Transverse colon (tissue), 4 donors: ENCODE data around the gene CYP17A1.

Experiments used
- CTCF ChIP-seq, 5 experiments: fragments of 200-600 bp in 3 of 5; fragments of 450-650 bp in 2 of 5; sonication (generic) in 3 of 5; IDR thresholded peaks; 1 replicate in 2 of 5; 2 replicates in 3 of 5; pipeline ENCODE4 v1.5.1; 2016 to 2017; ENCODE audit warnings: antibody characterized with exemption in 5 of 5, inconsistent platforms in 3 of 5, mild to moderate bottlenecking in 2 of 5, moderate library complexity in 1 of 5
- POLR2A ChIP-seq: fragments of 450-650 bp; IDR thresholded peaks from one replicate; pipeline ENCODE4 v1.6.1; 2016; ENCODE audit warnings: antibody characterized with exemption, mild to moderate bottlenecking, moderate library complexity
- POLR2AphosphoS5 ChIP-seq, 3 donors: sonication (generic); formaldehyde crosslinking; IDR thresholded peaks; one replicate each; pipeline ENCODE4 v1.6.1; 2016; ENCODE audit warnings: antibody characterized with exemption in 3 of 3

GRCh38 chr10:102783568-102783967 is 53.6 kb downstream of the CYP17A1 start:
- no peak for TF ChIP-seq CTCF (IDR thresholded peaks at IDR 0.05)
- no peak for TF ChIP-seq POLR2A
- TF ChIP-seq POLR2AphosphoS5 (IDR thresholded peaks at IDR 0.05), result no peak
